IMR-90 (cell line): ENCODE data around the gene NPB.

Experiments
- CTCF ChIP-seq: conservative IDR thresholded peaks from 2 replicates; pipeline ENCODE4 v1.5.1; 2012; ENCODE audit warnings: mild to moderate bottlenecking, low read depth, low read length, improper control_type of control experiment
- FOS ChIP-seq: fragments of 150-350 bp; IDR thresholded peaks from 2 replicates; pipeline ENCODE4 v1.6.1; 2016; ENCODE audit warnings: low read depth, low read length
- MXI1 ChIP-seq: IDR thresholded peaks from 2 replicates; pipeline ENCODE4 v1.6.1; 2012; ENCODE audit warnings: low read depth, mild to moderate bottlenecking, low read length, moderate library complexity, borderline replicate concordance
- NFE2L2 ChIP-seq: fragments of 150-350 bp; IDR thresholded peaks from 2 replicates; pipeline ENCODE4 v1.6.1; 2016; ENCODE audit warnings: low read depth, mild to moderate bottlenecking, low read length
- POLR2A ChIP-seq: IDR thresholded peaks from 2 replicates; pipeline ENCODE4 v1.6.1; 2012; ENCODE audit warnings: mild to moderate bottlenecking, low read depth, low read length
- RAD21 ChIP-seq: IDR thresholded peaks from 2 replicates; pipeline ENCODE4 v1.6.1; 2012; ENCODE audit warnings: low read length, improper control_type of control experiment
- RFX5 ChIP-seq: IDR thresholded peaks from 2 replicates; pipeline ENCODE4 v1.8.0; 2012; ENCODE audit warnings: low read depth, mild to moderate bottlenecking, low read length, moderate library complexity
- SMC3 ChIP-seq: fragments of 150-350 bp; IDR thresholded peaks from 2 replicates; pipeline ENCODE4 v1.6.1; 2016; ENCODE audit warnings: low read depth, mild to moderate bottlenecking, antibody characterized with exemption, low read length, moderate library complexity
- USF2 ChIP-seq: fragments of 150-350 bp; IDR thresholded peaks from 2 replicates; pipeline ENCODE4 v1.6.1; 2017; ENCODE audit warnings: mild to moderate bottlenecking, antibody characterized with exemption, low read length, low read depth

GRCh38 chr17:81885869-81886548, 16.0 kb upstream of the NPB start:
- TF ChIP-seq CTCF (no peak), POLR2A (no peak), RAD21 (no peak), SMC3 (no peak), RFX5 (no peak), USF2 (no peak), FOS (no peak), NFE2L2 (no peak), MXI1 (no peak)
